Nephron progenitor cell (in vitro differentiated cells): ENCODE measurements around the gene TMEM131L.

Experiments used
- DNase-seq: peaks from one replicate; pipeline ENCODE4 v3.0.0; 2021
- H3K27ac Mint-ChIP-seq: 2 replicates; pipeline ENCODE4 v1.8.0; 2021; ENCODE audit warnings: mild to moderate bottlenecking, moderate library complexity, mixed read lengths
- H3K27me3 Mint-ChIP-seq: 2 replicates; pipeline ENCODE4 v1.8.0; 2021; ENCODE audit warnings: mild to moderate bottlenecking, low read depth, mixed read lengths; ENCODE audit not compliant: poor library complexity
- H3K36me3 Mint-ChIP-seq: 2 replicates; pipeline ENCODE4 v1.8.0; 2021; ENCODE audit warnings: low read depth, mixed read lengths
- H3K4me1 Mint-ChIP-seq: 2 replicates; pipeline ENCODE4 v1.8.0; 2021; ENCODE audit warnings: mixed read lengths
- H3K4me3 Mint-ChIP-seq: 2 replicates; pipeline ENCODE4 v1.8.0; 2021; ENCODE audit warnings: mild to moderate bottlenecking, moderate library complexity, mixed read lengths
- H3K9me3 Mint-ChIP-seq: 2 replicates; pipeline ENCODE4 v1.8.0; 2021; ENCODE audit warnings: mild to moderate bottlenecking, moderate library complexity, mixed read lengths
- CTCF ChIP-seq: fragments of 200-600 bp; sonication (generic); IDR thresholded peaks from 2 replicates; pipeline ENCODE4 v1.5.0; 2021; ENCODE audit warnings: antibody characterized with exemption

Gene TMEM131L

DNA sequence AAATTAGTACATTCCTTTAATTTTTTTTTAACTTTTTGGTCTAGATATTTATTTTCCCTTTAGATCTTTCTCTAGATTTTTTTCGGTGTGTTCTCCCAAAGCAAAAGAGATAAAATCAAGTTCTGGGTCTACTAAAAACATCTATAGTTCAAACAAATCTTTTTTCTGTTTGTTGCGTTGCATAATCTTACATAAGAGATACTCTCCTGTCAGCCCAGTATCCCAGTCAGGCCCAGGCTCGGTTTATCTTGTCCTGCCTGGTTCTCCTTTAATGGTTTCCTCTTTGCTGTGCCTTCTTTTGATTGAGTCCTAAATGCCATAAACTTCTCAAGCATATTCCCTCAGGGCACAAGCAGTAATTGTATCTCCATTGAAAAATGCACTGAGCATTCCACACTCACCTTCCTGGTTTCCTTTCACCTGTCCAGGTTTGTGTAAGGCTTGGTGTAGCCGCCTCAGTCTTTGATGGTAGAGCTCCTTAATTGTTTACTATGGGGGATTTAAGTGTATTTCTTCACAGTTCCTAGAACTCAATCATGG is 104.9 kb downstream of the TMEM131L start:
- H3K9me3 Mint-ChIP-seq, result no peaks in the 10 kb centered on the region
- no peak for DNase-seq
- peak overlapping the region; percentile 35 for H3K27ac Mint-ChIP-seq
- H3K36me3 Mint-ChIP-seq, result peaks cover 13% of the 10 kb centered on the region
- H3K4me1 Mint-ChIP-seq, result peaks cover 15% of the 10 kb centered on the region
- no peaks in the 10 kb centered on the region for H3K27me3 Mint-ChIP-seq
- H3K4me3 Mint-ChIP-seq, result no peak overlapping the region
- no peak for TF ChIP-seq CTCF

DNA sequence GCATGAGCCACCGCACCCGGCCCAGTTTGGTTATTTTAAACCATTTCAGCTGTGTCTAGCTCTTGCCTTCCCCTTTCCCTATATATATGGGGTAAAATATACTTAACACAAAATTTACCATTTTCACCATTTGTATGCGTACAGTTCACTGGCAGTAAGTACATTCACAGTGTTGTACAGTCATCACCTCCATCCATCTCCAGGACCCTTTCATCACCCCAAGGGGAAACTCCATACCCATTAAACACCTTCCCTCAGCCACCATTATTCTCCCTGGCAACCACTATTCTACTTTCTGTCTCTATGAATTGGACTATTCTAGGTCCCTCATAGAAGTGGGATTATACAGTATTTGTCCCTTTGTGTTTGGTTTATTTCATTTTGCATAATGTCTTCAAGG is 106.4 kb downstream of the TMEM131L start:
- Mint-ChIP-seq H3K27ac (no peak overlapping the region), H3K4me3 (no peak overlapping the region), H3K27me3 (no peaks in the 10 kb centered on the region), H3K4me1 (peaks cover 17% of the 10 kb centered on the region), H3K36me3 (peaks cover 3% of the 10 kb centered on the region), H3K9me3 (peaks cover 2% of the 10 kb centered on the region)
- TF ChIP-seq CTCF, result no peak
- DNase-seq, result no peak

DNA sequence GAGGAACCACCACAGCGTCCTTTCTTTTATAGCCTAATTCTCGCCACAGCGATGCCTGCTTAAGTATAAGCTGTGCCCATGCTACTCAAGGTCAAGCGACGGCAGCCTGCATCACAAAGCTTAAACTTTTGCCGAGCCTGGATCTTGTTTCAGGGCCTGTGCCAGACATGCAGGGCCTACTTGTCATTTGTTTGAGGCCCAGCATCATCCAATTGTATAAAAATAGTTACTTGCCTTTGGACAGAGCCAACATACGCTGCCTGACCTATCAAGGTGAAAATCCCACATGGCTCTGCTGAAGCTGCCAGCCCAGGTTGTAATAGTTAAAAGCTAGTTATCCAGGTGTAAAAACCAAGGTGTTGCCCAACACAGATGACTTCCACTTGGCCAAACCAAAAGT is 107.1 kb downstream of the TMEM131L start:
- H3K9me3 Mint-ChIP-seq, result peaks cover 6% of the 10 kb centered on the region
- H3K36me3 Mint-ChIP-seq, result peaks cover 8% of the 10 kb centered on the region
- no peak overlapping the region for H3K27ac Mint-ChIP-seq
- DNase-seq, result no peak
- no peaks in the 10 kb centered on the region for H3K27me3 Mint-ChIP-seq
- H3K4me3 Mint-ChIP-seq, result no peak overlapping the region
- TF ChIP-seq CTCF, result no peak
- peaks cover 12% of the 10 kb centered on the region for H3K4me1 Mint-ChIP-seq

DNA sequence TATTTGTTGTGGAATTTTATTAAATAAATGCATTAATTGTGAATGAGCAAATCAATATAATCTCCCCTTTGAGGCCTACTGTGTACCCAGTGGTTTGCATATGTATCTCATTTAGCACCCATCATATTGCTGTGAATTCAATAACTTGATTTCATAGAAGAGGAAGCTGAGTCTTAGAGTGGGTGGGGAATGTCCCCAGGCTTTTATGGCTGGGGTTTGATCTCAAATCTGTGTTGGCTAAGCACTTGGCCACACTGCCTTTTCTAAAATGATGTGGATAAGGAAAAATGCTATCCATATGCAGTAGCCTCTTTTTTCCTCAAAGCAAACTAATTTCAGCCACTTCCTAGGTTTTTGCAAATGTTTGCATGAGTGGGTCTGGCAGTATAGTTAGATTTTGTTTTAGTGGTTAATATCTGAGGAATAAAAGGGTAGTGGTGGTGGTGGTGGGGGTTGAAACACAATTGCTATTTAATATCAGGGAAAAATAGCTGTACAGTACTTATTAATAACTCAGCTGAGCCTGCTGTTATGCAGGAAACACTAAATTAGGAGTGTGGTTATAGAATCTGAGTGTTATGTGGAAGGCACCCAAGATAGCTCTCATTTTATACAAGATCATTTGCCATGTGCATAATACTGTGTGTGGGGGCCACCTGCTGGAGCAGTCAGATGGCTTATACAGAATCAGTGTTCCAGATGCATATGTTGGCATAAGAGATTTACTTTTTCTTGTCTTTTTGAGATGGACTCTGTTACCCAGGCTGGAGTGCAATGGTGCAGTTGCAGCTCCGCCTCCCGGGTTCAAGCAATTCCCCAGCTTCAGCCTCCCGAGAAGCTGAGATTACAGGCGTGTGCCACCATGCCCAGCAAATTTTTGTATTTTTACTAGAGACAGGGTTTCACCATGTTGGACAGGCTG is 108.0 kb downstream of the TMEM131L start:
- H3K36me3 Mint-ChIP-seq, result peaks cover 8% of the 10 kb centered on the region
- peaks cover 6% of the 10 kb centered on the region for H3K9me3 Mint-ChIP-seq
- peaks cover 9% of the 10 kb centered on the region for H3K4me1 Mint-ChIP-seq
- H3K27me3 Mint-ChIP-seq, result peaks cover 2% of the 10 kb centered on the region
- no peak overlapping the region for H3K27ac Mint-ChIP-seq
- no peak overlapping the region for H3K4me3 Mint-ChIP-seq
- DNase-seq, result no peak
- TF ChIP-seq CTCF, result no peak

DNA sequence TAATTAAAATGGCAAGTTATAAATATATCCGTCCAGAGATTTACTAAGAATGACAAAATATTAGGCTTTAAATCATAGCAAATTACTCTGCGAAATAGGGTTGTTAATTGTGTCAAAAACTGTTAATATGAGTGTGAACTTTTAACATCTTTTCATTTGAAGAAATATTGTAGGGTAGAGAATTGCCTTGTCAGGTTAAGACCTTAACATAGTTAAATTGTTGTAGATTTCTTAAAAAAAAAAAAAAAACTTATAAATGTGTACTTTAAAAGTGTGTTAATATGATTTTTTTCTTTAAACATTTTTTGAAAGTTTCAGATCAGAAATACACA is 110.2 kb downstream of the TMEM131L start:
- DNase-seq, result no peak
- Mint-ChIP-seq H3K9me3 (peaks cover 9% of the 10 kb centered on the region), H3K27ac (no peak overlapping the region), H3K36me3 (peaks cover 12% of the 10 kb centered on the region), H3K4me3 (no peak overlapping the region), H3K27me3 (peaks cover 2% of the 10 kb centered on the region), H3K4me1 (peaks cover 19% of the 10 kb centered on the region)
- TF ChIP-seq CTCF, result no peak

DNA sequence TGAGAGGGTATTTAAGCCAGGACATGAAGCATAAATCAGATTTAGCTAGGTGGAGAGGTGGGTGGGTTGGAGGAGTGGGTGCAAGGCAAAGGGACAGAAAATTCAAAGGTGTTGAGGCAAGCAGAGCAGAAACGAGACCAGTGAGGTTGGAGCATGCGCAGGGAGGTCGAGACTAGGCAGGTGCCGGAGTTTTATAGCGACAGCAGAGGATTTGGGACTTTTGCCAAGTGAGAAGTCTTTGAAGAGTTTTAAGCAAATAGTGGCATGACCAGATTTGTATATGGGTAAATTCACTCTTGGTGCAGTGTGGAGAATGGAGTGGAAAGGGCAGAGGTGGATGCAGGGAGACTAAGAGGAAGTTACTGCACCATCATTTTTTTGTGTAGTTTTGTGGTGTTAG is 110.9 kb downstream of the TMEM131L start:
- Mint-ChIP-seq H3K4me3 (no peak overlapping the region), H3K4me1 (peaks cover 19% of the 10 kb centered on the region), H3K9me3 (peaks cover 9% of the 10 kb centered on the region), H3K27me3 (peaks cover 2% of the 10 kb centered on the region), H3K27ac (no peak overlapping the region), H3K36me3 (peaks cover 13% of the 10 kb centered on the region)
- DNase-seq, result no peak
- no peak for TF ChIP-seq CTCF
